Measurements from ENCODE around the gene SIAH2.

The SIAH2 gene

GRCh38 chr3:150747886-150748683 lies 14.9 kb downstream of the SIAH2 start:
- DNase-seq = no peak

GRCh38 chr3:150746791-150747590 lies 16.0 kb downstream of the SIAH2 start:
- DNase-seq = no peak

- DNase-seq = no peak
Observed at GRCh38 chr3:150745832-150746231, 17.1 kb downstream of the SIAH2 start.

GRCh38 chr3:150744919-150745211 lies 18.1 kb downstream of the SIAH2 start:
- DNase-seq = no peak

- no peak for DNase-seq
Observed at GRCh38 chr3:150744041-150744918, 18.7 kb downstream of the SIAH2 start.

- no peak for DNase-seq
Observed at GRCh38 chr3:150743508-150743907, 19.5 kb downstream of the SIAH2 start.

GRCh38 chr3:150742679-150743078 lies 20.3 kb downstream of the SIAH2 start:
- no peak for DNase-seq

- no peak for DNase-seq
Observed at GRCh38 chr3:150742141-150742523, 20.8 kb downstream of the SIAH2 start.

- DNase-seq = no peak
Observed at GRCh38 chr3:150741497-150742140, 21.4 kb downstream of the SIAH2 start.

GRCh38 chr3:150740733-150741496 lies 22.1 kb downstream of the SIAH2 start:
- DNase-seq = no peak

- DNase-seq = no peak
Observed at GRCh38 chr3:150739877-150740645, 22.9 kb downstream of the SIAH2 start.

GRCh38 chr3:150739200-150739863 lies 23.6 kb downstream of the SIAH2 start:
- no peak for DNase-seq

- no peak for DNase-seq
Observed at GRCh38 chr3:150738688-150739087, 24.3 kb downstream of the SIAH2 start.

- no peak for DNase-seq
Observed at GRCh38 chr3:150737874-150738679, 24.9 kb downstream of the SIAH2 start.

GRCh38 chr3:150736903-150737832 lies 25.8 kb downstream of the SIAH2 start:
- DNase-seq = no peak

- DNase-seq = no peak
Observed at GRCh38 chr3:150736316-150736719, 26.7 kb downstream of the SIAH2 start.

- DNase-seq = no peak
Observed at GRCh38 chr3:150734795-150735119, 28.2 kb downstream of the SIAH2 start.

GRCh38 chr3:150733936-150734794 lies 28.8 kb downstream of the SIAH2 start:
- DNase-seq = no peak

All from cortex of kidney (tissue), 1 donor.